Gastrocnemius medialis (tissue), 4 donors: Measurements from ENCODE around the gene C19orf38.

Source experiments
- POLR2A ChIP-seq, 2 donors: fragments of 450-650 bp; IDR thresholded peaks; one replicate each; pipeline ENCODE4 v1.6.1; 2017; ENCODE audit warnings: antibody characterized with exemption in 2 of 2, mild to moderate bottlenecking in 2 of 2, moderate library complexity in 2 of 2
- TF ChIP-seq, protein P1 (sequence below), 5 experiments: fragments of 450-650 bp in 3 of 5; fragments of 200-600 bp in 2 of 5; sonication (generic) in 2 of 5; IDR thresholded peaks in 4 of 5; conservative IDR thresholded peaks in 1 of 5; 1 replicate in 4 of 5; 2 replicates in 1 of 5; pipeline ENCODE4 v1.5.1; 2016 to 2019; ENCODE audit warnings: antibody characterized with exemption in 5 of 5, mild to moderate bottlenecking in 3 of 5, moderate library complexity in 3 of 5

DNA sequence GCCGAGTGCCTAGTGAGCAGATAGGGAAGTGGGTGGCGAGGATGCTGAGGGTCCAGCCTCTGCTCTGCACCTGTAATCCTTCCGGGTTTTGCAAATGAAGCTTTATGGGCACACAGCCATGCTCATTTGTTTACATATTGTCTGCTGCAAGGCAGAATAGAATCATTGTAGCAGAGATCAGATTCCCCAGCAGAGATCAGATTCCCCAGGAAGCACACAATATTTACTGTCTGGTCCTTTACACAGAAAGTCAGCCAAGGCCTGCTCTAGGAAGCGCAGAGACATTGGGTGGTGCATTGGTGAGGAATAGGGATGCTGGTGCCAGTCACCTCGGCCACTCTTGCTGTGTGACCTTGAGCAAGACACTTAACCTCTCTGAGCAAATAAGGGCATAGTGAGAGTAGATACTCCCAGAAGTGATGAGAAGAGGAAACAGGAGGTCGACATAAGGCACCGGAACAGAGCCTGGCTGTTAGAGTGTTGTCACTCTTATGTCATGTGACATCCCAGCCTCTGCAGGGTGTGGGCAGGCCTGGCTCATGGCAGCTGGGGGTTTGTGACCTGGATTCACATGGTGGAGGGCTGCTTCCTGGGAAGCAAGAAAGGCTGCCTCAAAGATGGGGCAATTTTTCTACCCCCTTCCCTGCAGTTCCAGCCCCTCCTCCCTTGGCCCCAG lies 48.8 kb downstream of the C19orf38 start:
- no peak for TF ChIP-seq POLR2A (IDR thresholded peaks at IDR 0.05)
- TF ChIP-seq, protein P1, sequence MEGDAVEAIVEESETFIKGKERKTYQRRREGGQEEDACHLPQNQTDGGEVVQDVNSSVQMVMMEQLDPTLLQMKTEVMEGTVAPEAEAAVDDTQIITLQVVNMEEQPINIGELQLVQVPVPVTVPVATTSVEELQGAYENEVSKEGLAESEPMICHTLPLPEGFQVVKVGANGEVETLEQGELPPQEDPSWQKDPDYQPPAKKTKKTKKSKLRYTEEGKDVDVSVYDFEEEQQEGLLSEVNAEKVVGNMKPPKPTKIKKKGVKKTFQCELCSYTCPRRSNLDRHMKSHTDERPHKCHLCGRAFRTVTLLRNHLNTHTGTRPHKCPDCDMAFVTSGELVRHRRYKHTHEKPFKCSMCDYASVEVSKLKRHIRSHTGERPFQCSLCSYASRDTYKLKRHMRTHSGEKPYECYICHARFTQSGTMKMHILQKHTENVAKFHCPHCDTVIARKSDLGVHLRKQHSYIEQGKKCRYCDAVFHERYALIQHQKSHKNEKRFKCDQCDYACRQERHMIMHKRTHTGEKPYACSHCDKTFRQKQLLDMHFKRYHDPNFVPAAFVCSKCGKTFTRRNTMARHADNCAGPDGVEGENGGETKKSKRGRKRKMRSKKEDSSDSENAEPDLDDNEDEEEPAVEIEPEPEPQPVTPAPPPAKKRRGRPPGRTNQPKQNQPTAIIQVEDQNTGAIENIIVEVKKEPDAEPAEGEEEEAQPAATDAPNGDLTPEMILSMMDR (IDR thresholded peaks at IDR 0.05 in 4 of 5, conservative IDR thresholded peaks at IDR 0.05 in 1 of 5) = no peak
